ENCODE results near the gene CPTP.

DNA sequence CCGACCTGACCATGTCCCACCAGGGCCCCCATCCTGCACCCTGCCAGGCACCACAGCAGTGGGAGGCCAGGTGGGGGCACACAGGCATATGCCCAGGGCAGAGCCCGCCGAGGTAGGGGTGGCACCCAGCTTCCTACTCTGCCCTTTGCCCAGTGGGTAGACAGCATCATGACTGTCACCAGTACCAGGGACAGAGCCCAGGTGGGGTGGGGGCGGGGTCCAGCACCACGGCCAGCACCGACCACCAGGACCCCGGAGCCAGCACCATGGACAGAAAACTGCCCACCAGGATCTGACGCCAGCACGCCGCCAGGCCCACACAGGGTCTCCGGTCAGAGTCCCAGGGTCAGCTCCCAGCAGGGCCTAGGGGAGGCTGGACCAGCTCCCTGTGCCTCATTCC is 10.2 kb downstream of the CPTP start:
- TF ChIP-seq, protein P1, sequence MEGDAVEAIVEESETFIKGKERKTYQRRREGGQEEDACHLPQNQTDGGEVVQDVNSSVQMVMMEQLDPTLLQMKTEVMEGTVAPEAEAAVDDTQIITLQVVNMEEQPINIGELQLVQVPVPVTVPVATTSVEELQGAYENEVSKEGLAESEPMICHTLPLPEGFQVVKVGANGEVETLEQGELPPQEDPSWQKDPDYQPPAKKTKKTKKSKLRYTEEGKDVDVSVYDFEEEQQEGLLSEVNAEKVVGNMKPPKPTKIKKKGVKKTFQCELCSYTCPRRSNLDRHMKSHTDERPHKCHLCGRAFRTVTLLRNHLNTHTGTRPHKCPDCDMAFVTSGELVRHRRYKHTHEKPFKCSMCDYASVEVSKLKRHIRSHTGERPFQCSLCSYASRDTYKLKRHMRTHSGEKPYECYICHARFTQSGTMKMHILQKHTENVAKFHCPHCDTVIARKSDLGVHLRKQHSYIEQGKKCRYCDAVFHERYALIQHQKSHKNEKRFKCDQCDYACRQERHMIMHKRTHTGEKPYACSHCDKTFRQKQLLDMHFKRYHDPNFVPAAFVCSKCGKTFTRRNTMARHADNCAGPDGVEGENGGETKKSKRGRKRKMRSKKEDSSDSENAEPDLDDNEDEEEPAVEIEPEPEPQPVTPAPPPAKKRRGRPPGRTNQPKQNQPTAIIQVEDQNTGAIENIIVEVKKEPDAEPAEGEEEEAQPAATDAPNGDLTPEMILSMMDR (IDR thresholded peaks at IDR 0.05) = no peak
- TF ChIP-seq POLR2A (IDR thresholded peaks at IDR 0.05) = no peak

Measured in Peyer's patch (tissue), 4 donors.